Measurements from ENCODE around the gene EPS8L3.

EPS8L3 gene

DNA sequence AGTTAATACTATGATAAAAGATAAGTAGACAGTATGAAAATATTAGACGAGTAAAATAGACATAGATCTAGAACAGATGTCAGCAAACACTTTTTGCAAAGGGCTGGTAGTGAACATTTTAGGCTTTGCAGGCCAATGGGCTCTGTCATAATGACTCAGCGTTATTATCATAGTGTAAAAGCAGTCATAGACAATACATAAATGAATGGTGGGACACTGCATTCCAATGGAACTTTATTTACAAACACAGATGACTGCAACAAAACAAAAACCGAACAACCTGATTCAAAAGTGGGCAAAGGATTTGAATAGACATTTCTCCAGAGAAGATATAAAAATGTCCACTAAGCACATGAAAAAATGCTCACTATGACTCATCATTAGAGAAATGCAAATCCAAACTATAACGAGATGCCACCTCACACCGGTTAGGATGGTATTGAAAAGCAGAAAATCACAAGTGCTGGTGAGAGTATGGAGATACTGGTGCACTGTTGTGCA lies 44.3 kb downstream of the EPS8L3 start:
- TF ChIP-seq TAF1 (IDR thresholded peaks at IDR 0.05; ENCODE audit: borderline replicate concordance, insufficient read depth, low read length): no peak
- TF ChIP-seq, protein P1, sequence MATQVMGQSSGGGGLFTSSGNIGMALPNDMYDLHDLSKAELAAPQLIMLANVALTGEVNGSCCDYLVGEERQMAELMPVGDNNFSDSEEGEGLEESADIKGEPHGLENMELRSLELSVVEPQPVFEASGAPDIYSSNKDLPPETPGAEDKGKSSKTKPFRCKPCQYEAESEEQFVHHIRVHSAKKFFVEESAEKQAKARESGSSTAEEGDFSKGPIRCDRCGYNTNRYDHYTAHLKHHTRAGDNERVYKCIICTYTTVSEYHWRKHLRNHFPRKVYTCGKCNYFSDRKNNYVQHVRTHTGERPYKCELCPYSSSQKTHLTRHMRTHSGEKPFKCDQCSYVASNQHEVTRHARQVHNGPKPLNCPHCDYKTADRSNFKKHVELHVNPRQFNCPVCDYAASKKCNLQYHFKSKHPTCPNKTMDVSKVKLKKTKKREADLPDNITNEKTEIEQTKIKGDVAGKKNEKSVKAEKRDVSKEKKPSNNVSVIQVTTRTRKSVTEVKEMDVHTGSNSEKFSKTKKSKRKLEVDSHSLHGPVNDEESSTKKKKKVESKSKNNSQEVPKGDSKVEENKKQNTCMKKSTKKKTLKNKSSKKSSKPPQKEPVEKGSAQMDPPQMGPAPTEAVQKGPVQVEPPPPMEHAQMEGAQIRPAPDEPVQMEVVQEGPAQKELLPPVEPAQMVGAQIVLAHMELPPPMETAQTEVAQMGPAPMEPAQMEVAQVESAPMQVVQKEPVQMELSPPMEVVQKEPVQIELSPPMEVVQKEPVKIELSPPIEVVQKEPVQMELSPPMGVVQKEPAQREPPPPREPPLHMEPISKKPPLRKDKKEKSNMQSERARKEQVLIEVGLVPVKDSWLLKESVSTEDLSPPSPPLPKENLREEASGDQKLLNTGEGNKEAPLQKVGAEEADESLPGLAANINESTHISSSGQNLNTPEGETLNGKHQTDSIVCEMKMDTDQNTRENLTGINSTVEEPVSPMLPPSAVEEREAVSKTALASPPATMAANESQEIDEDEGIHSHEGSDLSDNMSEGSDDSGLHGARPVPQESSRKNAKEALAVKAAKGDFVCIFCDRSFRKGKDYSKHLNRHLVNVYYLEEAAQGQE (IDR thresholded peaks at IDR 0.05; ENCODE audit: insufficient read depth in 1 of 2, low read depth in 2 of 2, low read length in 2 of 2): no peak
- TF ChIP-seq FOXP2 (optimal IDR thresholded peaks at IDR 0.05; ENCODE audit: borderline replicate concordance, extremely low read depth, extremely low read length, insufficient read depth): no peak
- TF ChIP-seq SIN3A (IDR thresholded peaks at IDR 0.05; ENCODE audit: borderline replicate concordance, insufficient read depth, low read length): no peak
- no peak for TF ChIP-seq POLR2AphosphoS5 (IDR thresholded peaks at IDR 0.05; ENCODE audit: low read depth, low read length)

DNA sequence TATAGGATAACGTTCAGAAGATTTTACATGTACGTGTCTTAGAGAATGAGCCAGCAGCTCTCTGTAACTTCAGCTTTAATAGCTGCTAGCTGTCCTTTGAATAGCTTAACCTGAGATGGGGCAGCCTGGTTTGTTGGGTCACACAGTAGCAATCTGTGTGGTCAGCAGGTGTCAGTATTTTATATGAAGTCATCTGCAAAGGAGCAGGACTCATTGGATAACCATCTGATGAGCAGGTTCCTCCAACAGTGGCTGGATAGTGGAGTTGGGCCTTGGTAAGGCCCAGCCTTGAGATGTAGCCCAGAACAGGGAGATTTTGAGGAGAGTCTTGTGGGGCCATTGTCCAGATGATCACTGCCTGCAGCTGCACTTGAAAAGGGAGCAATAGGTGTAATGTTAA lies 45.2 kb downstream of the EPS8L3 start:
- TF ChIP-seq FOXP2 (optimal IDR thresholded peaks at IDR 0.05; ENCODE audit: borderline replicate concordance, extremely low read depth, extremely low read length, insufficient read depth) (no peak), SIN3A (IDR thresholded peaks at IDR 0.05; ENCODE audit: borderline replicate concordance, insufficient read depth, low read length) (no peak), TAF1 (IDR thresholded peaks at IDR 0.05; ENCODE audit: borderline replicate concordance, insufficient read depth, low read length) (no peak)
- TF ChIP-seq, protein P1 (IDR thresholded peaks at IDR 0.05; ENCODE audit: insufficient read depth in 1 of 2, low read depth in 2 of 2, low read length in 2 of 2): no peak

DNA sequence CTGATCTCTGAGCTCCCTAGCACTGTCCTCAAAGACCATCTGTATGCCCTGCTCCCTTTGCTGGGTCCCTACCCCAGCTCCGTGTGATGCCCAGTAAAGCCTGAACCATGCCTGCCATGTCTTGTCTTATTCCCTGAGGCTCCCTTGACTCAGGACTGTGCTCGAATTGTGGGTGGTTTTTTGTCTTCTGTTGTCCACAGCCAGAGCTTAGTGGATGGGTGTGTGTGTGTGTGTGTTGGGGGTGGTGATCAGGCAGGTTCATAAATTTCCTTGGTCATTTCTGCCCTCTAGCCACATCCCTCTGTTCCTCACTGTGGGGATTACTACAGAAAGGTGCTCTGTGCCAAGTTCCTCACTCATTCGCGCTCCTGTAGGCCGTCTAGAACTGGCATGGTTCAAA lies 46.0 kb downstream of the EPS8L3 start:
- TF ChIP-seq, protein P1 (IDR thresholded peaks at IDR 0.05; ENCODE audit: insufficient read depth in 1 of 2, low read depth in 2 of 2, low read length in 2 of 2): no peak
- no peak for TF ChIP-seq SIN3A (IDR thresholded peaks at IDR 0.05; ENCODE audit: borderline replicate concordance, insufficient read depth, low read length)
- TF ChIP-seq TAF1 (IDR thresholded peaks at IDR 0.05; ENCODE audit: borderline replicate concordance, insufficient read depth, low read length): no peak
- no peak for TF ChIP-seq POLR2AphosphoS5 (IDR thresholded peaks at IDR 0.05; ENCODE audit: low read depth, low read length)
- TF ChIP-seq FOXP2 (optimal IDR thresholded peaks at IDR 0.05; ENCODE audit: borderline replicate concordance, extremely low read depth, extremely low read length, insufficient read depth): no peak

DNA sequence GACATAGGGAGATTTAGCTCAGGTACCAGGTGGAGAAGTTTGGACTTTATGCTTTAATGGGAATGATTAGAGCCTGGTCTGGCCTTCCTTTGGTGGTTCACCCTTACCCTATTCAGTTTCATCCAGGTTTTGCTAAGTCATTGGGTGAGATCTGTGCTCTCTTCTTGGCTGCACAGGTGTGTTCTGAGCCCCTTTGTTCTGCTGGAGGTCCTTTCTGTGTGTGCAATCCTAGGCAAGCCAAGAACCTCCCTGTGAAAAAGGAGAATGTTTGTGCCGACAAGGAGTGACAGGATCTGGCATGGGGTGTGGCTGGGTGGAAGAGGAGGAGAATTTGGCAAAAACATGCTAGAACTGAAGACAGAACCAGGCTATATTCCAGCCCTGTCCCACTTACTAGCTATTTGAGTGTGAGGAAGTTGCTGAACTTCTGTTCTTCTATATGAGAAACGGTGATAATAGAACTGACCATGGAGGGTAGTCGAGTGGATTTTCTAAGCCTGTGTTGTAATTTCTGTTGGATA lies 47.1 kb downstream of the EPS8L3 start:
- no peak for TF ChIP-seq TAF1 (IDR thresholded peaks at IDR 0.05; ENCODE audit: borderline replicate concordance, insufficient read depth, low read length)
- TF ChIP-seq, protein P1 (IDR thresholded peaks at IDR 0.05; ENCODE audit: insufficient read depth in 1 of 2, low read depth in 2 of 2, low read length in 2 of 2): no peak
- no peak for TF ChIP-seq SIN3A (IDR thresholded peaks at IDR 0.05; ENCODE audit: borderline replicate concordance, insufficient read depth, low read length)
- no peak for TF ChIP-seq POLR2AphosphoS5 (IDR thresholded peaks at IDR 0.05; ENCODE audit: low read depth, low read length)
- TF ChIP-seq FOXP2 (optimal IDR thresholded peaks at IDR 0.05; ENCODE audit: borderline replicate concordance, extremely low read depth, extremely low read length, insufficient read depth): no peak

Data from PFSK-1 (cell line).